RPMI7951 (cell line): ENCODE measurements around the gene CCDC9. TPM values are rescaled to one million over a fixed set of nuclear protein-coding genes. Genes with fewer than 3 reads are reported as not detected.
A peak's percentile ranks its signal among the peaks of the same experiment; 100 is the strongest.
"Not testable (repeated sequence)": the region's sequence is repeated elsewhere in the genome, so short reads cannot be mapped to it uniquely, and the experiment has no call there.

Experiments used
- DNase-seq: peaks from one replicate; pipeline ENCODE4 v3.0.0-alpha.2; 2012; ENCODE audit warnings: low read depth
- total RNA-seq: library from RNA; depleted of rRNA; stranded (reverse); fragments of >200 nt; shearing (Covaris generic); gene quantifications from 2 replicates; pipeline ENCODE4 v1.2.3, GENCODE V29; 2014; rRNA removed

The CCDC9 gene
- total RNA-seq, 1 experiment from 2014 or later: 3.2 TPM

GRCh38 chr19:47300867-47301266 lies 44.5 kb downstream of the CCDC9 start:
- not testable (repeated sequence) for DNase-seq

GRCh38 chr19:47302249-47302648 lies 45.9 kb downstream of the CCDC9 start:
- no peak for DNase-seq

DNA sequence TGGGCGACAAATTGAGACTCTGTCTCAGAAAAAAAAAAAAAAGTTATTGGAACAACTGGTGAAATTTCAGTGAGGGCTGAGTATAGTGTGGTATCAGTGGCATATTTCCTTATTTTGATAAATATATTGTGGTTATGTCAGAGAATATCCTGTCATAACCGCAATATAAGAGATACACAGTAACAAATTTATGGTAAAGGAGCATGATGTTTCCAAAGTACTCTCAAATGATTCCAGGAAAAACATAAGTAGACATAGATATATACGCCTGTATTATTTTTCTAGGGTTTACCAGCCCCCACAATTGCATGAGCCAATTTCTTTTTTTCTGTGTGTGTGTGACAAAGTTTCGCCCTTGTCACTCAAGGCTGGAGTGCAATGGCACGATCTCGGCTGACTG lies 47.6 kb downstream of the CCDC9 start:
- DNase-seq: no peak

DNA sequence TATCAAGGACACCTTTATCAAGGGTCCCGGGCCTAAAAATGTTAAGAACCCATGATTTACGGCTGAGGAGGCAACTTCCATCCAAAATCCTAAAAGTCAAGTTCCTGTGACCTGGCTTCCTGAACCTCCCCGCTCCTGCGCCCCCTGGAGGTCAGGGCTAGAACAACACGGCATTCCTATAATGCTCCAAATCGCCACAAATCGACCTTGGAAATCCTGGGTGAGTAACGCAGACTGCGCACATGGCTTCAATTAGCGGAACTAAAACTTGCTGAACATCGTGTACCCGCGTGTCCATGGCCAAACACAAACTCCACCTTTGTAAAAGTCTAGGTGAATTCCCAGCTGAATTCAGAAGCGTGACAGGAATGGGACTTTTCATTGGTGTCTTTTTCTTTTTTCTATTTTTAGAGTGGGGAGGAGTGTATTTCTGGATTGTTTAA lies 49.0 kb downstream of the CCDC9 start:
- peak; percentile 88 for DNase-seq

- DNase-seq: no peak
These were observed 50.0 kb downstream of the CCDC9 start for GRCh38 chr19:47306303-47306702.

GRCh38 chr19:47309038-47309437 lies 52.7 kb downstream of the CCDC9 start:
- no peak for DNase-seq

DNA sequence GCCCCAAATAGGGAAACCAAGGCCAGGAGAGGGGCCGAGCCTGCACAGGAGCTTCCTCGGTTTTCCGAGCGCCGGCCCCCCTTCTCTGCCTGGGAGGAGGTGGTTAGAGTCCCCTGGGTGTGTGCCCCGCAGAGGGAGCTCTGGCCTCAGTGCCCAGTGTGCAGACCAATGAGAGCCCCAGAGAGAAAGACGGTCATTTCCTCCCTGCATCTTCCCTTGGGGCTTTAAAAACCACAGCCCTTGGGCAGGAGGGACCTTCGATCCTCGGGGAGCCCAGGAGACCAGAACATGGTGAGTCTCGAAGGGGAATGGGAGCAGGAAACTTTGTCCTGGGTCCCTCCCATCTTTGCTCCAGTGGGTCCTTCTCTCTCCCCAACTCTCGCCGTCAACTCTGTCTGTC lies 53.3 kb downstream of the CCDC9 start, which contains the start of gene C5AR1:
TSS of gene C5AR1 (plus strand) at position 254 of the 400 bp plus-strand sequence. CDS start at position 289, 35 bp downstream.
- peak; percentile 27 for DNase-seq

- DNase-seq: no peak
These were observed 54.0 kb downstream of the CCDC9 start for GRCh38 chr19:47310323-47310722.

DNA sequence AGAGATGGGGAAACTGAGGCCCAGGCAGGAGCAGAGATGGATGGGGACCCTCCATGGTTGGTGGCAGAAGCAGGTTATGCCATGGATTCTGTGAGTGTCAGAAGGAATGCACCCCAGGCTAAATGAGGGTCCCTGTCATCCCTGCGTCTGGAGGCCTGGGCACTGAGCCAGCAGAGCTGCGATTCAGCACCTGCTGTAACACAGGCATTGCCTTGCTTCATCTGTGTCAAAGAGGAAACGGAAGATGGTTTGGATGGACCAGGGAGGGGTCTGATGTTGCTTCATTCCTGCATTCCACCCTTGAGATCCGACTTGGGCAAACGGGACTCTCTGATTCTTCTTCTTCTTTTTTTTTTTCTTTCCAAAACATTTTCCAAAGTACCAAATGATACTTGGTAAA lies 54.5 kb downstream of the CCDC9 start:
- peak; percentile 35 for DNase-seq

- no peak for DNase-seq
These were observed 56.2 kb downstream of the CCDC9 start for GRCh38 chr19:47312366-47313006.

DNA sequence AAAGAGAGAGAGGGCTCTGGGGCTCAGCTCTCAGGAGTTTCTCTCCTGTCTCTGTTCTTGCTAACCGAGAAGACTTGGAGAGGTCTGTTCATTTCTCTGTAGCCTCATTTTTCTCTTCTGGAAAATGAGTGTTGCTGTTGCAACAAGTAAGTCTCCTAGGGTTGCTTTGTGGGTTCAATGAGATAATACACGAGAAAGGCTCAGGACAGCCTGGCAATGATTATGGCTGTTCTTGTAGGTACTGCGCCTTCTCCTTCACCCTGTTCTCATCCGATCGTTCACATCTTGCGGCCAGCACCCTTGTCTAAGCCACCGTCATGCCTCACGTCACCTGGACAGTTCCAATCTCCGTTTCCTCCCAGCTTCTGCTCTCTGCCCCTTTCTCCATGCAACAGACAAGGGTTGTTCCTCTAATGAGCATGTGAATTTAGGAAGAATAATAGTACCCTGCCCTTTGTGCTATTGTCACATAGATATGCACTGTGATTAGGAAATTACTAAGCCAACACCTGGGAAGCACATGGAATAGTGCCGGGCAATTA lies 57.5 kb downstream of the CCDC9 start:
- DNase-seq: no peak

- DNase-seq: peak; percentile 91
These were observed 58.9 kb downstream of the CCDC9 start for GRCh38 chr19:47315125-47315821.

DNA sequence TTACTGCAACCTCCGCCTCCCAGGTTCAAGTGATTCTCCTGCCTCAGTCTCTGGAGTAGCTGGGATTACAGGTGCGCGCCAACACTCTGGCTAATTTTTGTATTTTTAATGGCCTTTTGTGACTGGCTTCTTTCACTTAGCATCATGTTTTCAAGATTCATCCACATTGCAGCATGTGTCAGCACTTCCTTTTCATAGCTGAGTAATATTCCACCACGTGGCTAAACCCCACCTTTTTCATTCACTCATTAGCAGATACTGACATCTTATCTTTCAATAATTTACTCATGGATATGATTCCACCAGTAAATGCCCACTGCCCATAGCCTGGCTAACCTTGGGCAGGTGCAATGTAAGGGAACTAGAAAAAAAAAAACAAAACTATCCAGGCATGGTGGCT lies 60.2 kb downstream of the CCDC9 start:
- no peak for DNase-seq

DNA sequence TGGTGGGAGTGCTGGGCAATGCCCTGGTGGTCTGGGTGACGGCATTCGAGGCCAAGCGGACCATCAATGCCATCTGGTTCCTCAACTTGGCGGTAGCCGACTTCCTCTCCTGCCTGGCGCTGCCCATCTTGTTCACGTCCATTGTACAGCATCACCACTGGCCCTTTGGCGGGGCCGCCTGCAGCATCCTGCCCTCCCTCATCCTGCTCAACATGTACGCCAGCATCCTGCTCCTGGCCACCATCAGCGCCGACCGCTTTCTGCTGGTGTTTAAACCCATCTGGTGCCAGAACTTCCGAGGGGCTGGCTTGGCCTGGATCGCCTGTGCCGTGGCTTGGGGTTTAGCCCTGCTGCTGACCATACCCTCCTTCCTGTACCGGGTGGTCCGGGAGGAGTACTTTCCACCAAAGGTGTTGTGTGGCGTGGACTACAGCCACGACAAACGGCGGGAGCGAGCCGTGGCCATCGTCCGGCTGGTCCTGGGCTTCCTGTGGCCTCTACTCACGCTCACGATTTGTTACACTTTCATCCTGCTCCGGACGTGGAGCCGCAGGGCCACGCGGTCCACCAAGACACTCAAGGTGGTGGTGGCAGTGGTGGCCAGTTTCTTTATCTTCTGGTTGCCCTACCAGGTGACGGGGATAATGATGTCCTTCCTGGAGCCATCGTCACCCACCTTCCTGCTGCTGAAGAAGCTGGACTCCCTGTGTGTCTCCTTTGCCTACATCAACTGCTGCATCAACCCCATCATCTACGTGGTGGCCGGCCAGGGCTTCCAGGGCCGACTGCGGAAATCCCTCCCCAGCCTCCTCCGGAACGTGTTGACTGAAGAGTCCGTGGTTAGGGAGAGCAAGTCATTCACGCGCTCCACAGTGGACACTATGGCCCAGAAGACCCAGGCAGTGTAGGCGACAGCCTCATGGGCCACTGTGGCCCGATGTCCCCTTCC lies 63.9 kb downstream of the CCDC9 start:
- no peak for DNase-seq

Other genes starting within 250 kb of the CCDC9 start
- not detected in 2 replicates for gene NPAS1, start 236.7 kb upstream of the CCDC9 start, total RNA-seq
- 49.0 and 61.2 TPM in 2 replicates for gene TMEM160, start 207.9 kb upstream of the CCDC9 start, total RNA-seq
- gene ZC3H4, start 142.7 kb upstream of the CCDC9 start, total RNA-seq: 6.7 and 7.4 TPM in 2 replicates
- 251 and 272 TPM in 2 replicates for gene SAE1, start 125.7 kb upstream of the CCDC9 start, total RNA-seq
- gene BBC3, start 25.3 kb upstream of the CCDC9 start, total RNA-seq: 1.8 and 2.2 TPM in 2 replicates
- 1.8 and 1.9 TPM in 2 replicates for gene INAFM1, start 18.4 kb downstream of the CCDC9 start, total RNA-seq
- not detected in 2 replicates for gene C5AR1, start 53.3 kb downstream of the CCDC9 start, total RNA-seq
- under 0.01 and 0.12 TPM in 2 replicates for gene C5AR2, start 75.7 kb downstream of the CCDC9 start, total RNA-seq
- 8.3 and 8.7 TPM in 2 replicates for gene DHX34, start 92.8 kb downstream of the CCDC9 start, total RNA-seq
- gene MEIS3, start 163.0 kb downstream of the CCDC9 start, total RNA-seq: 24.0 and 28.8 TPM in 2 replicates
- 2.3 TPM in 1 of 2 replicates, not detected in the other for gene SLC8A2, start 215.4 kb downstream of the CCDC9 start, total RNA-seq
- gene KPTN, start 227.7 kb downstream of the CCDC9 start, total RNA-seq: 6.6 and 12.1 TPM in 2 replicates